ENCODE measurements around the gene SENP1. TPM values are rescaled to one million over a fixed set of nuclear protein-coding genes. Genes with fewer than 3 reads are reported as not detected.

The SENP1 gene
- total RNA-seq, 2 donors from 2014 or later = 11.4 to 15.8 TPM

GRCh38 chr12:48038085-48038484, 67.8 kb downstream of the SENP1 start:
- no peaks in the 10 kb centered on the region for H3K36me3 ChIP-seq (replicated peaks in 1 of 2; ENCODE audit: insufficient read depth in 1 of 2, low read depth in 2 of 2)
- no peaks in the 10 kb centered on the region for H3K9me3 ChIP-seq
- H3K27me3 ChIP-seq = no peaks in the 10 kb centered on the region
- DNase-seq (no peak), ATAC-seq (no peak)
- no peaks in the 10 kb centered on the region for H3K4me1 ChIP-seq
- WGBS, 2 donors = 36 to 70% methylated on average over 5 of the region's 5 CpGs
- H3K4me3 ChIP-seq = no peak overlapping the region
- H3K27ac ChIP-seq = no peak overlapping the region
- intact Hi-C loops (cut with DNase I) = no loop called here
- TF ChIP-seq CTCF (IDR thresholded peaks at IDR 0.05) (no peak), POLR2A (IDR thresholded peaks at IDR 0.05) (no peak)

GRCh38 chr12:48037267-48037915, 68.5 kb downstream of the SENP1 start:
- TF ChIP-seq POLR2A (IDR thresholded peaks at IDR 0.05) = no peak
- Histone ChIP-seq H3K9me3 (no peaks in the 10 kb centered on the region), H3K27ac (no peak overlapping the region), H3K36me3 (replicated peaks in 1 of 2; ENCODE audit: insufficient read depth in 1 of 2, low read depth in 2 of 2) (no peaks in the 10 kb centered on the region), H3K4me3 (no peak overlapping the region), H3K27me3 (no peaks in the 10 kb centered on the region), H3K4me1 (no peaks in the 10 kb centered on the region)
- intact Hi-C loops (cut with DNase I) = no loop called here
- WGBS, 2 donors = 29 to 32% methylated on average over 9 of the region's 9 CpGs
- DNase-seq (no peak), ATAC-seq (no peak)

- ATAC-seq (no peak), DNase-seq (no peak)
- intact Hi-C loops (cut with DNase I) = no loop called here
- Histone ChIP-seq H3K27ac (no peak overlapping the region), H3K4me3 (no peak overlapping the region), H3K4me1 (no peaks in the 10 kb centered on the region), H3K27me3 (no peaks in the 10 kb centered on the region), H3K9me3 (no peaks in the 10 kb centered on the region), H3K36me3 (replicated peaks in 1 of 2; ENCODE audit: insufficient read depth in 1 of 2, low read depth in 2 of 2) (no peaks in the 10 kb centered on the region)
- 68 to 71% methylated on average over 4 of the region's 4 CpGs for WGBS, 2 donors
- TF ChIP-seq CTCF (IDR thresholded peaks at IDR 0.05) (no peak), POLR2A (IDR thresholded peaks at IDR 0.05) (no peak)
These were observed 69.1 kb downstream of the SENP1 start for GRCh38 chr12:48036818-48037217.

- ATAC-seq (no peak), DNase-seq (no peak)
- no peak for TF ChIP-seq POLR2A (IDR thresholded peaks at IDR 0.05)
- no peak for TF ChIP-seq CTCF (IDR thresholded peaks at IDR 0.05)
- intact Hi-C loops (cut with DNase I) = no loop called here
- no peaks in the 10 kb centered on the region for H3K4me1 ChIP-seq
- H3K27me3 ChIP-seq = no peaks in the 10 kb centered on the region
- H3K27ac ChIP-seq = no peak overlapping the region
- H3K9me3 ChIP-seq = no peaks in the 10 kb centered on the region
- no peaks in the 10 kb centered on the region for H3K36me3 ChIP-seq (replicated peaks in 1 of 2; ENCODE audit: insufficient read depth in 1 of 2, low read depth in 2 of 2)
- 88 to 90% methylated on average over 8 of the region's 8 CpGs for WGBS, 2 donors
- H3K4me3 ChIP-seq = no peak overlapping the region
These were observed 70.8 kb downstream of the SENP1 start for GRCh38 chr12:48034835-48035805.

- ATAC-seq = no peak
These were observed 72.4 kb downstream of the SENP1 start for GRCh38 chr12:48033451-48033850.

More at GRCh38 chr12:48033451-48033850, 72.4 kb downstream of the SENP1 start:
- Histone ChIP-seq H3K4me3 (no peak overlapping the region), H3K27ac (no peak overlapping the region), H3K36me3 (replicated peaks in 1 of 2; ENCODE audit: insufficient read depth in 1 of 2, low read depth in 2 of 2) (no peaks in the 10 kb centered on the region), H3K27me3 (no peaks in the 10 kb centered on the region), H3K4me1 (no peaks in the 10 kb centered on the region), H3K9me3 (no peaks in the 10 kb centered on the region)
- intact Hi-C loops (cut with DNase I) = no loop called here
- TF ChIP-seq POLR2A (IDR thresholded peaks at IDR 0.05) (no peak), CTCF (IDR thresholded peaks at IDR 0.05) (no peak)
- DNase-seq = no peak
- WGBS, 2 donors = 93 to 100% methylated on average over 1 of the region's 1 CpG
